Measurements from ENCODE around the gene MAP2K5. TPM values are rescaled to one million over a fixed set of nuclear protein-coding genes. Genes with fewer than 3 reads are reported as not detected.

The MAP2K5 gene
- total RNA-seq, 1 experiment from 2014 or later, result 3.4 TPM

DNA sequence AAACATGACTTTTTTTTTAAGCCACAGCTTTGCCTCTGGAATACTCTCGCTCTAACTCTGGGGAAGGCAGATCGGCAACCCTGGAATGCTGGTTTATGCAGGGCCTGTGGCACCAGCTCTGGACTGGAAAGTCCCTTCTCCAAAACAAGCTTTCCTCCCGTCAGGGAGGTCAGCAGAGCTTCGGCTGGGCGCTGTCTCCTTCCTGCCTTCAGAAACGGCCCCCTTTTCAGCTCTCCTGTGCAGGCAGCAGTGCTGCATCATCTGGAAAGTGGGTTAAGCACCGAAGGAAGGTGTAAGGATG, 240.1 kb downstream of the MAP2K5 start:
- no peak for DNase-seq (ENCODE audit: low read depth)

DNA sequence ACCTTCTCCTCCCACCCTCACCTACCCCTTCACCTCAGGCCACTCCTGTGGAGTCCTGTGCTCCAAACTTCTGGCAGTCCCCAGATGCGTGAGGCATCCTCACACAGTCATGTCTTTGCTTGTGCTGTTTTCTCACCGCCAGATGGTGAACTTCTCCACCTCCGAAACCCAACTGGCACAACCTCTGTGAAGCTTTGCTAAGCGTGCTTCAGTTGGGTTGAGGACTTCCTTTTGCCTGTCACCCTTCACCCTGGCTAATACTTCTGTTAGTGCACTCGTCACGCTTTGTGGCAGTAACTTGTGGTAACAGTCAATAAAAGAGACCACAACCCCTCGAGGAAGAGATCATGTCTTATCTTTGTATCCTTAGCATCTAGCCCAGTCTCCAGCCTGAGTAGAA, 240.8 kb downstream of the MAP2K5 start:
- DNase-seq (ENCODE audit: low read depth), result no peak

DNA sequence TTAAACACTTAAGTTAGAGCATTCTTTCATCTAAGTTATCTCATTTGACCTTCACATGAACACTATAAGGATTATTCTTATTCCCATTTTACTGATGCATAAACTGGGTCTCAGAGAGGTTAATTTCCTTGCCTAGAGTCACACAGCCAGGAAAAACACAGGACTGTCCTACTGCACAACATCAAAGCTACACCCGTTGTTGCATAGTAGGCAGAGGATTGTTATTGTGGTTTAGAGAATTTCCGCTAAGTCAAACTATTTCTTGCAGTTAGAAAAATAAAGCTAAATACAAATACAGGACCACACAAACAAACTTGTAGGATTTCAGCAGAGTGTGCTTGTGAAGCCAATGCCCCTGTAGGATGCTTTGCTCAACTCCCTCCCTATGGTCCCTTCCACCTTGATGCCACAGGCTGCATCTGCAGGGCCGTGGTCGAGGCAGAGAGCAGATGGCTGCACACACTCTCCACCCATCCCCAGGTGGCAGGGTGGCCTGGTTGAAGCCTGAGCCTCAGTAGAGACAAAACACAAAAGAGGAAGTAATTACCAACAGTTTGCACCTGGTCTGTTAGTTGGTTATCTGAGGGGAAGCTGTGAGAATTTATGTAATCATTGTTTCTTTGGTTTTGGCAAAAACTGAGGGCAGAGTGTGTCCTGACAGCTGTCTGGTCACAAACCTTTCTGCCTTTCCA, 241.7 kb downstream of the MAP2K5 start:
- no peak for DNase-seq (ENCODE audit: low read depth)

GRCh38 chr15:67784856-67785430, 242.4 kb downstream of the MAP2K5 start:
- DNase-seq (ENCODE audit: low read depth), result no peak

DNA sequence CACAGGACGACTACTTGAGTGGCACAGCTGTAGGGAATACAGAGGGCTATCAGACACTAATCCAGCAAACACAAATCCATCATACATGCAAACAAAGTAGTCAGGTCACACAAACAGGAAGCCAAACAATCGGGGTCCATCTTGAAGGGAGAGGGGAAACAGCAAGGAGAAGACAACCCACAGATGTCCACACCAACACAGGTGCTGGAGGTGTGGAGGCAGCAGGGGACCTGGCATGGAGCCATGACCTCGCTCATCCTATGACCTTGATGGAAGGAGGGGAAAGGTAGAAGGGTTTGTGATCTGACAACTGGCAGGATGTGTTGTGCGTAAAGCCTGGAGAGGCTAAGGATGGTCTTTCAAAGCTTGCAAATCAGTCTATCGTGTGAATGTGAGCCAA, 242.9 kb downstream of the MAP2K5 start:
- no peak for DNase-seq (ENCODE audit: low read depth)

DNA sequence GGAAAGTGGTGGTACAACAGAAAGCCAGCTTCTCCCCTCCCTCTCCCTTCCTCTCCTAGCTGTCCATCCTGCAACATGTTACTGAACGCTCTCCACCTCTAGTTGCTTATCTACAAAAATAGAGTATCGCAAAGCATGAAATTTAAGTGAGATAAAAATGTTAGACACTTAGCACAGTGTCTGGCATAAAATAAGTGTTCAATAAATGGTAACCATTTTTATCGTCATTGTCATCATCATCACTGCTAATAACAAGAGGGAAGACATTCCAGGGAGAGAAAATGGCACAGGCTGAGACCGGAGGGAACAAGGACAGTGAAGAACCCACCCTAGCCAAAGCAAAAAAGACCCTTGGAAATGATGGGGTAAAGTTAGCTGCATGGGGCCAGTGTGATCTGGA, 244.1 kb downstream of the MAP2K5 start:
- DNase-seq (ENCODE audit: low read depth), result no peak

DNA sequence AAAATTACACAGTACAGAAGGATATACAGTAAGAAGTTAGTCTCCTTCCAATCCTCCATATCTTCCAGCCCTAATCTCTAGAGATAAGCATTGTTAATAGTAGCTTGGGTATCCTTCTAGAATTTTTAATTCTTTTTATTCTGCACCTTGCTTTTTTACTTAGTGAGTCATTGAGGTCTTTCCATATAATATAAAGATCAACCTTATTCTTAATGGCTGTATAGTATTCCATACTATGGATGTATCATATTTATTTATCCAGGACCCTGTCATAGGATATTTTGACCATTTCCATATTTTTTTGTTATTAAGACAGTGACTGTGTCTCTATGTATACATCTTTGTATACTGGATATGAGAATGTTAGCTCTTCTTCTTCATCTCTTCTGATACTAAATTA, 246.5 kb downstream of the MAP2K5 start:
- DNase-seq (ENCODE audit: low read depth), result no peak

DNA sequence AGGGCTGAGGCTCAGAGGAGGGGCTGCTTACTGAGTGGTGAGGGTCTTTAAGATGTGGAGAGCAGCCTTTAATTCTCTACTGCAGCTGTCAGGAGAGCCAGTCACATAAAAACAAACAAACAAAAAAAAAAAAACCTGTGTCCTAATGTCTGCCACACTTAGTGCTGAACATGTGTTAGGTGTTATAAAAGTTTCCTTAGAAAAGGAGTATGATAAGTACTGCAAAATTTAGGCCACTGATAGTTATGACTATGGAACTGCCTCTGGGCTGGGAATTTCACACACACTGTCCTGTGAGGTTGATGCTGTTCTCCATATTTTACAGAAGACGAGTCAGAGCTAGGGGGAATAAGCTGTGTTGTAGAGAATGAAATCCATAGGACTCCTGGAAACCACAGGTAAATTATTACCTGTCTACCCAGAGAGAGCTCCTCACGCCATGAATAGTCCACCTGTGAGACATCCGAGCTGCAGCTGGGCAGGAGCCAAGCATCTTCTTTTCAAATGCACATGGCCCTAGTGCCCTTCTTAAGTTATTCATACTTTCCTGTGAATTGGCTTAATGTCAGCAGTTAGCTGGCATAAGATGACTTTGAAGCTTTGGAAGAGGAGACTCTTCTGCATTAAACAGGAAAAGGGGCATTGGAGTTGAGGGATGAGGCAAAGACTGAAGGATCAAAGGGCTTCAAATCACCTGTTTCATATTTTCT, 248.3 kb downstream of the MAP2K5 start:
- no peak for DNase-seq (ENCODE audit: low read depth)

- peak; percentile 21 for DNase-seq (ENCODE audit: low read depth)
These were observed 249.9 kb downstream of the MAP2K5 start for GRCh38 chr15:67792250-67792942.

DNA sequence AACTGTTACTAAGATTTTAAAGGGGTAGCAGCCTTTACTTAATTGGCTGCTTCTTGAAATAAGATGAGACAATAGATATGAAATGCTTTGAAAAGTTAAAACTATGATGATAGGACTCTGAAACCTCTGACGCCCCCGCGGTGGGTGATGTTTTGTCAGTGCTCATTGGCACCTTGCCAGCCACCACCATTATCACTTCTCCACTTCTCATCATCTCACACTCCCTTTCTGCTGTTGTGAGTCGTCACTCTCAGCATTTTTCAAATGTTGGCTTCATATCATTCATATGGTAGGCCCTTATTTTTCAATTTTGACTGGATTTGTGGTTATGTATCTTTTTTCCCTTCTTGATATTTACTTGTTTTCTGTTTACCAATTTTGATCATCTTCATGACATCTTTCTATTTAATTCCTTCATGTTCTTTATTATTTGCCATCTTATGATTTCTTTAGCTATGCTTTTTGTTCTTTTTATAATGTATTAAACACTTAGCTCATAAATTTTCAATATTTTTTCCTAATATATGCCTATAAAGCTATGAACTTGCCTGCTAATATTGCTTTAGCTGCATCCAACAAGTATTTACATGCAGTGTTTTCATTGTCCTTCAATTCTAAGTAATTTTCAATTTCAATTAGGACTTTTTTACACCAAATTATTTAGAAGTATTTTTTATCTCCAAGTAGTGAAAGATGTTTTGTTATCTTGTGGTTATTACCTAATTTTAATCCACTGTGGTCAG, 252.5 kb downstream of the MAP2K5 start:
- no peak for DNase-seq (ENCODE audit: low read depth)

DNA sequence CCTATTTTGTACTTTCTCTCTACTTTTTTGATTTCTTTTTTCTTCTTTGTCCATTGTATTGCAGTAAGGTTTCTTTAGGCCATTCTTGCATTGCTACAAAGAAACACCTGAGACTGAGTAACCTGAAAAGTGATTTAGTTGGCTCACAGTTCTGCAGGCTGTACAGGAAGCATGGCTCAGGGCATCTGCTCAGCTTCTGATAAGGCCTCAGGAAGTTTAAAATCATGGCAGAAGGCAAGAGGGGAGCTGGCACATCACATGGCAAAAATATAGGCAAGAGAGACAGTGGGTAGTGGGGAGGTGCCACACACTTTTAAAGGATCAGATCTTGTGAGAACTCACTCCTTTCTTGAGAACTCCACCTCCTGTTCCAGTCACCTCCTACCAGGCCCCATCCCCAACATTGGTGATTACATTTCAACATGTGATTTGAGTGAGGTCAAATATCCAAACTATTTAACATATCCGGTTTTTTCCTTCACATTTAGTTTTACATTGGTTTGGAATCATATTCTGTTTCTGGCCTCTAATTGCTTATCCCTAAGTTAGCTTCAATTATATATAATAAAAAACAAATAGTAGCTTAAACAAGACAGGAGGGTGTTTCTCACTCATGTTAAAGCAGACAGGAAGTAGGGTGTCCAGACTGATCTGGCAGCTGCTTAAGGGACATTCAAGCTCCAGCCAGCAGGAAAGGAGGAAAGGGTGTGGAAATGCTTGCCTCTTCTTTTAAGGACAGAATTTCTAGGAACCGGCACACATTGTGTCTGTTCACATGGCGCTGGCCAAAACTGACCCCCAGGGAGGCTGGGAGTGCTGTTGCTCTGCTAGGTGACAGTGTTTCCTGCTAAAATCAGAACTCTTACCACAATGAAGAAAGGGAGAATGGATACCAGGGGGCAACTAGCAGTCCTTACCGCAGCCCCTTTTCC, 254.0 kb downstream of the MAP2K5 start:
- DNase-seq (ENCODE audit: low read depth), result no peak

DNA sequence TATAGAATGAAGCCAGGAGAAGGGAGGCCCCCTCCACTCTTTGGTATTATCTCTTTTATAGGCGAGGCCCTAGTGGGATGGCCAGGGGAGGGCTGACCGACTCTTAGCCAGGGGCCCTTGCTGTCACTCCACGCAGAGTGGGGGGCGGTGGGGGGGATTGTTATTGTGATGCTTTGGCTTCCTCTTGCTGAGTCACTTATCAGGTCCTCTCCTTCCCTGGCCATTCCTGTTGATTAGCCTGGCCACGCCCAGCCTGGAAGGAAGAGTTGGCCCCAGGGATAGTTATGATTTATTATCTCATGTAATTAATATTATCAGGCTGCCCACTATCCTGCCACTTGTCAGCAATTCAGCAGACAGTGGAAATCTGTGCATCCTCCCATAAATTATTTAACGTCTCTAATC, 257.3 kb downstream of the MAP2K5 start:
- DNase-seq (ENCODE audit: low read depth), result no peak

- no peak for DNase-seq (ENCODE audit: low read depth)
These were observed 258.6 kb downstream of the MAP2K5 start for GRCh38 chr15:67801142-67801541.

DNA sequence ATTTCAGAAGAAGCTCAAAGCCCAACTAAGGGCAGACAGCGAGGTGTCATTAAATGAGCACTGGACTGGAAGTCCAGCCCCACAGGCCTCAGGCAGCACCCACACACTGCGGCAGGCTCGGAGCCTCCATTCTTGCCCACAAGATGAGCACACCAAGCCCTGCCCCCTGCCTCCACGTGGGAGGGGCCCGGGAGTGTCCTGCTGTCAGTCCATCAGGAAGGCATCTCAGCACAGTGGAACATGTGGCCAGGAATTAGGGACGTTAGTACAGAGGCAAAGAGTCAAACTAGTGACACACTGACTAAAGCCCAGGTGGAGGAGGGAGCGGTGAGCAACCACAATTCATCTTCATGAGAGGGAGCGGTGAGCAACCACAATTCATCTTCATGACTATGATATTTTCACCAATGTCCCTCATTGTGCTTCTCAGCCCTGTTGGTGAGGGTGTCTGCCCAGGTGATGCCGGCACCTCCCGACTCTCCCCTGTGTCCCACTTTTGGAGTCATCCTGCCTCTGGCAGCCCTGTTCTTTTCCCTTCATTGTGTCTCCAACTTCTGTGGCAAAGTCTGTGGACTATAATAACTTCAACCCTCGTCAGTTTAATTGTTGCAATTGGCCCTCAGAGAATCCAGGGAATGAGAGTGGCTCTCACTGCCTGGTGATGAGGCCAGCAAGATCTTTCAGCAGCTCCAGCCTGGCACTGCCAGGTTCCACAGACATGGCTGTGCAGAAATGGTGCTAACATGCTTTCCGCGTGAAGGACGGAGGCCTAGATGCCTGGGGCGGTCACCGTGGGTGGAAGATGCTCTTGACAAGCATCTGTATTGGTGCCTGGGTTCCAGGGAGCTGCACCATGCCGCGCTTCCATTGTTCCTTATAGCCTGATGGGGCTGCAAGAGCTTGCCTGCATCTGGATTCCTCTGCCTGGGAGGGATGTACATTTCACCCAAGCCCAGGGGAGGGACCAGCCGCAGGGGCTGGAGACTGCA, 259.7 kb downstream of the MAP2K5 start:
- DNase-seq (ENCODE audit: low read depth), result no peak

- no peak for DNase-seq (ENCODE audit: low read depth)
These were observed 260.8 kb downstream of the MAP2K5 start for GRCh38 chr15:67803299-67803698.

- DNase-seq (ENCODE audit: low read depth), result no peak
These were observed 261.7 kb downstream of the MAP2K5 start for GRCh38 chr15:67803996-67804843.

DNA sequence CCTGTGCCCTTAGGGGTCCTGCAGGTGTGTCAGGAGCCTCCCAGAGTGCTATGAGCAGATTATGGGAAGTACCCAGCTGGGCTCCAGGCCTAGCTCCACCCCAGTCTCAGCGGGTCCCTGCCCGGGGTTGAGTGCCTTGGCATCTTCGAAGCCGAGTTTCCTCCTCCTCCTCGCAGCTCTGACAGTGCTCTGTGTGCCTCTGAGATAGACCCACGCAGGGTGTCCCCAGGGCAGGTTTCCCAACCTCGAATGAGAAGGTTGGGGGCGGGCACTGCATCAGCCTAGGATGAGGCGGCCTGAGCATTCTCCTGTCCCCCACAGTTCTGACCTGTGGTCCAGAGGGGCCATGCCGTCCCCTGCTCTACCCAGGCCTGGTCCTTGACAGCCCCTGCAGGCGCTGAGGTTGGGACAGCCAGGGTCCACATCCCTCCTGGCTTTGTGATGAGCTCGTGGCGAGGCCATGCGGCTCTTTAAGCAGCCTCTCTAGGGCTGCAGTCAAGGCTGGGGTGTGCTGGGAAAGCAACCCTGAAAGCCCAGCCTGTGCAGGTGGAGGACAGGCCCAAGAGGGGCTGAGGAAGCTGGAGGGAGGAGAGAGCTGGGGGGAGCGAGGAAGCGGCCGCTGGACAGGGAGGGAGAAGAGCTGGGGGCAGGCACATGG, 262.6 kb downstream of the MAP2K5 start:
- no peak for DNase-seq (ENCODE audit: low read depth)
